Thyroid gland (tissue), 4 donors: ENCODE data around the gene SIDT1. TPM values are rescaled to one million over a fixed set of nuclear protein-coding genes. Genes with fewer than 3 reads are reported as not detected.

ENCODE experiments used
- DNase-seq, 2 donors: peaks; one replicate each; pipeline ENCODE4 v3.0.0-alpha.2; 2019
- H3K27ac ChIP-seq, 3 donors: fragments of 200-600 bp; sonication (generic); 1 replicate in 2 of 3; 2 replicates in 1 of 3; pipeline ENCODE4 v1.5.1; 2016 to 2019; ENCODE audit warnings: mild to moderate bottlenecking in 1 of 3, moderate library complexity in 1 of 3
- H3K27me3 ChIP-seq: fragments of 200-600 bp; sonication (generic); one replicate; pipeline ENCODE4 v1.5.1; 2019
- H3K36me3 ChIP-seq, 2 donors: fragments of 200-600 bp; sonication (generic); one replicate each; pipeline ENCODE4 v1.5.1; 2016 to 2019
- H3K4me1 ChIP-seq, 2 donors: fragments of 200-600 bp; sonication (generic); one replicate each; pipeline ENCODE4 v1.5.1; 2017 to 2019
- H3K4me3 ChIP-seq, 3 donors: fragments of 200-600 bp; sonication (generic); replicated peaks in 1 of 3; 1 replicate in 2 of 3; 2 replicates in 1 of 3; pipeline ENCODE4 v1.5.1; 2016; ENCODE audit warnings: mild to moderate bottlenecking in 1 of 3
- H3K9me3 ChIP-seq: fragments of 200-600 bp; sonication (generic); one replicate; pipeline ENCODE4 v1.5.1; 2017
- CTCF ChIP-seq, 6 experiments: fragments of 200-600 bp in 3 of 6; fragments of 450-650 bp in 3 of 6; sonication (generic) in 3 of 6; IDR thresholded peaks; one replicate each; pipeline ENCODE4 v1.5.1; 2016 to 2019; ENCODE audit warnings: antibody characterized with exemption in 6 of 6, mild to moderate bottlenecking in 2 of 6, inconsistent platforms in 1 of 6, moderate library complexity in 1 of 6
- POLR2A ChIP-seq, 2 donors: fragments of 450-650 bp; IDR thresholded peaks; one replicate each; pipeline ENCODE4 v1.6.1; 2017; ENCODE audit warnings: antibody characterized with exemption in 2 of 2, mild to moderate bottlenecking in 2 of 2, moderate library complexity in 1 of 2
- WGBS, 2 donors: methylation state at CpG; one replicate each; pipeline ENCODE4 v1.1.5; 2017; 5-methylcytosine and 5-hydroxymethylcytosine counted together
- intact Hi-C: fragments of 100-400 bp; cut with DNase I; formaldehyde crosslinking; loops from one replicate; pipeline ENCODE4 v1.15.1; 2023
- total RNA-seq, 4 donors: library from RNA; depleted of rRNA; stranded (reverse); fragments of >200 nt; gene quantifications; one replicate each; pipeline ENCODE4 v1.2.3, GENCODE V29; 2016

SIDT1 gene
- total RNA-seq, 4 donors from 2014 or later: 0.98 to 3.1 (median 2.6) TPM

DNA sequence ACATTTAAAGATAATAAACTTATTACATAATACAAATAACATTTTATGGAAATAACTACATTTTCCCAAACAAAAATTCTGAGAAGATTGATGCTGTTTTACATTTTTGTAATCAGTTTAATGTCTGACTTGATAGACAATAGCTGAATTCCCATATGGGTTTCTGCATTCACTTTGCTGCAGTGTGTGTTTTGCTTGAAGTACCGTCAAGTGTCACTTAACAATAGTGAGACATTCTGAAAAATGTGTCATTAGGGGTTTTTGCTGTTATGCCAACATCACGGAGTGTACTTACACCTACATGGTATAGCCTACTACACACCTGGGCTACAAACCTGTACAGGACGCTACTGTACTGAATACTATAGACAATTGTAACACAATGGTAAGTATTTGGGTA lies 106.6 kb downstream of the SIDT1 start:
- H3K4me1 ChIP-seq: no peaks in the 10 kb centered on the region
- H3K27me3 ChIP-seq: no peaks in the 10 kb centered on the region
- TF ChIP-seq CTCF (IDR thresholded peaks at IDR 0.05) (no peak), POLR2A (IDR thresholded peaks at IDR 0.05) (no peak)
- no peaks in the 10 kb centered on the region for H3K36me3 ChIP-seq
- WGBS, 2 donors: 85 to 87% methylated on average over 3 of the region's 3 CpGs
- intact Hi-C loops: no loop called here
- no peak overlapping the region for H3K4me3 ChIP-seq
- no peak overlapping the region for H3K27ac ChIP-seq
- no peak for DNase-seq
- no peaks in the 10 kb centered on the region for H3K9me3 ChIP-seq

DNA sequence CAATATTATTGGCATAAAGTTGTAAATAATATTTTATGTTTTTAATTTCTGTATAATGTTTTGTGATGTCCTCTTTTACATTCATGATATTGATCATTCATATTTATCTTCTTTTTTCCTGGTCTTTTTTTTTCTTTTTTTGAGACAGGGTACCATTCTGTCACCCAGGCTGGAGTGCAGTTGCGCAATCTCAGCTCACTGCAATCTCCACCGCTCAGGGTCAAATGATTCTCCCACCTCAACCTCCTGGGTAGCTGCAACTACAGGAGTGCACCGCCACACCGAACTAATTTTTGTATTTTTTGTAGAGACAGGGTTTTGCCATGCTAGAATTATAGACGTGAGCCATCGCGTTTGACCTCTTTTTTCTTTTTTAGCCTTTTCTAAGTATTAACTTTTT lies 111.2 kb downstream of the SIDT1 start:
- no peaks in the 10 kb centered on the region for H3K36me3 ChIP-seq

GRCh38 chr3:113648524-113648923 lies 116.2 kb downstream of the SIDT1 start:
- TF ChIP-seq CTCF (IDR thresholded peaks at IDR 0.05): no peak
- TF ChIP-seq POLR2A (IDR thresholded peaks at IDR 0.05): no peak
- intact Hi-C loops: no loop called here
- Histone ChIP-seq H3K27me3 (no peaks in the 10 kb centered on the region), H3K36me3 (no peaks in the 10 kb centered on the region), H3K4me1 (no peaks in the 10 kb centered on the region), H3K27ac (no peak overlapping the region), H3K9me3 (no peaks in the 10 kb centered on the region), H3K4me3 (no peak overlapping the region)
- DNase-seq: no peak

More for the DNA sequence above, 111.2 kb downstream of the SIDT1 start:
- Histone ChIP-seq H3K4me1 (no peaks in the 10 kb centered on the region), H3K9me3 (no peaks in the 10 kb centered on the region), H3K27me3 (no peaks in the 10 kb centered on the region), H3K27ac (no peak overlapping the region), H3K4me3 (no peak overlapping the region)
- intact Hi-C loops: no loop called here
- DNase-seq: no peak
- WGBS, 2 donors: 97% methylated on average over 7 of the region's 7 CpGs
- TF ChIP-seq POLR2A (IDR thresholded peaks at IDR 0.05): no peak
- TF ChIP-seq CTCF (IDR thresholded peaks at IDR 0.05): no peak

DNA sequence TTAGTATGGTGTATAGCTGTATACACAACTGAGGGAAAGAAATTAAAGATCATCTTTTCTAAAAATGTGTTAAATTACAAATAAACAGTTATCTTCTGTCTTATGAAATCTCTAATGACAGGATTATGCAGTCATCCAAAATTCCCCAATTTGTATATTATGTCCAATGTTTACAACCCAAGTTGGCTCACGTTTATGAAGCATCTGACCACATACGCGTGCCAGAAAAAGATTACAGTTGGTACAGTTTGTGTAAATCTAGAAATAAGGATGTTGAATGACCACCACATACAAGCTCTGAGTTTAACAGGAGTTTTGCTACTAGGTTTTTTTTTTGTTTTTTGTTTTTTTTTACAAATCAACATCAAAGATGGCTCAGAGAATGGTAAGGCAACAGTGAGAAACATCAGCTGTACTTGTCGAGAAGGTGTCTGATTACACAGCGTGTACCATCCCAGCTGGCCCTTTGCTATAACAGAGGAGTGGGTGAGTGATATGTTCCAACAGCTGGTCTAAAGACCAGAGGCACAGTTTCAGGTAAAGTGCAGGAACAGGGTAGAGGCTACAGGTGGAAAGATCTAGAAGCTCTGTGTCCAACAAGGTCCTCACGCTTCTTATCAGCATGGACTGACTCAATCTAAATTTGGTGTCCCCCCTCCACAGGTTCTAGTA lies 117.0 kb downstream of the SIDT1 start:
- H3K9me3 ChIP-seq: no peaks in the 10 kb centered on the region
- no peaks in the 10 kb centered on the region for H3K27me3 ChIP-seq
- TF ChIP-seq POLR2A (IDR thresholded peaks at IDR 0.05): no peak
- no peak for TF ChIP-seq CTCF (IDR thresholded peaks at IDR 0.05)
- intact Hi-C loops: no loop called here
- H3K4me1 ChIP-seq: no peaks in the 10 kb centered on the region
- no peak for DNase-seq
- WGBS, 2 donors: 92 to 98% methylated on average over 6 of the region's 6 CpGs
- H3K27ac ChIP-seq: no peak overlapping the region
- H3K4me3 ChIP-seq: no peak overlapping the region
- no peaks in the 10 kb centered on the region for H3K36me3 ChIP-seq

GRCh38 chr3:113654310-113654709 lies 122.0 kb downstream of the SIDT1 start:
- Histone ChIP-seq H3K27ac (no peak overlapping the region), H3K27me3 (no peaks in the 10 kb centered on the region), H3K4me1 (no peaks in the 10 kb centered on the region), H3K4me3 (no peak overlapping the region), H3K36me3 (peaks cover 0 to 4% of the 10 kb centered on the region in 2 donors), H3K9me3 (no peaks in the 10 kb centered on the region)
- no peak for TF ChIP-seq CTCF (IDR thresholded peaks at IDR 0.05)
- no peak for TF ChIP-seq POLR2A (IDR thresholded peaks at IDR 0.05)
- intact Hi-C loops: no loop called here
- 95 to 98% methylated on average over 1 of the region's 1 CpG for WGBS, 2 donors
- no peak for DNase-seq
